Mucosa of descending colon (tissue), 3 donors: Measurements from ENCODE around the gene TRAPPC6A. TPM values are rescaled to one million over a fixed set of nuclear protein-coding genes. Genes with fewer than 3 reads are reported as not detected.

Source experiments
- ATAC-seq: fragments of 200-7000 bp; cut with Tn5 transposase; one replicate; pipeline ENCODE4 v1.9.1; 2020; ENCODE audit warnings: mild to moderate bottlenecking, moderate library complexity
- DNase-seq, 3 donors: peaks; one replicate each; pipeline ENCODE4 v3.0.0-alpha.2; 2020
- H3K36me3 ChIP-seq: fragments of 200-600 bp; one replicate; pipeline ENCODE4 v1.8.0; 2021; ENCODE audit warnings: low read depth, mild to moderate bottlenecking
- H3K4me1 ChIP-seq: fragments of 200-600 bp; one replicate; pipeline ENCODE4 v1.8.0; 2021; ENCODE audit warnings: low read depth, mild to moderate bottlenecking
- H3K4me3 ChIP-seq: fragments of 200-600 bp; one replicate; pipeline ENCODE4 v1.8.0; 2021; ENCODE audit warnings: mild to moderate bottlenecking
- H3K9me3 ChIP-seq: fragments of 200-600 bp; one replicate; pipeline ENCODE4 v1.8.0; 2021; ENCODE audit warnings: mild to moderate bottlenecking
- CTCF ChIP-seq: fragments of 200-600 bp; IDR thresholded peaks from one replicate; pipeline ENCODE4 v1.8.0; 2022; ENCODE audit warnings: antibody characterized with exemption, mild to moderate bottlenecking
- intact Hi-C, 2 donors: fragments of 100-400 bp; cut with DNase I in 1 of 2; cut with micrococcal nuclease in 1 of 2; formaldehyde crosslinking; loops; one replicate each; pipeline versions ENCODE4 v1.11.0 to v1.11.1; 2022; cut with DNase I, micrococcal nuclease
- total RNA-seq, 3 donors: library from RNA; stranded (reverse); fragmentation: NEBNext Ultra II Directional in 2 of 3; extraction: Animal tissue kit (Norgen Biotek cat#: 25700) in 2 of 3; gene quantifications; one replicate each; pipeline versions ENCODE4 v1.2.1 to v1.2.4, GENCODE V29; 2021 to 2023
- donor health status: DM: no; HTN: no; CAD: no; lungs with moderate emphysema.
- donor health status: DM: no; HTN: no; CAD: no.
- donor health status: DM: no; HTN: yes; CAD: no.

Gene TRAPPC6A
- total RNA-seq, 3 donors from 2014 or later, result 29.0 to 45.1 (median 37.4) TPM

GRCh38 chr19:45151320-45151719 lies 26.7 kb downstream of the TRAPPC6A start:
- Histone ChIP-seq H3K4me1 (peaks cover 31% of the 10 kb centered on the region), H3K4me3 (no peak overlapping the region), H3K9me3 (no peaks in the 10 kb centered on the region), H3K36me3 (no peaks in the 10 kb centered on the region)
- intact Hi-C loops, result no loop called here
- ATAC-seq (no peak), DNase-seq (no peak)
- TF ChIP-seq CTCF, result no peak

GRCh38 chr19:45150751-45151281 lies 27.2 kb downstream of the TRAPPC6A start:
- intact Hi-C loops, result no loop called here

GRCh38 chr19:45150180-45150579 lies 27.9 kb downstream of the TRAPPC6A start:
- ATAC-seq, result no peak
- Histone ChIP-seq H3K4me3 (no peak overlapping the region), H3K36me3 (no peaks in the 10 kb centered on the region), H3K4me1 (peaks cover 31% of the 10 kb centered on the region), H3K9me3 (no peaks in the 10 kb centered on the region)
- intact Hi-C loops, result no loop called here
- no peak for TF ChIP-seq CTCF
- DNase-seq, result no peak

More at GRCh38 chr19:45150751-45151281, 27.2 kb downstream of the TRAPPC6A start:
- no peak overlapping the region for H3K4me3 ChIP-seq
- no peaks in the 10 kb centered on the region for H3K36me3 ChIP-seq
- H3K9me3 ChIP-seq, result no peaks in the 10 kb centered on the region
- ATAC-seq (no peak), DNase-seq (no peak)
- TF ChIP-seq CTCF, result no peak
- H3K4me1 ChIP-seq, result peaks cover 31% of the 10 kb centered on the region

- peaks cover 28% of the 10 kb centered on the region for H3K4me1 ChIP-seq
- ATAC-seq (no peak), DNase-seq (no peak)
- no peaks in the 10 kb centered on the region for H3K9me3 ChIP-seq
- intact Hi-C loops, result no loop called here
- no peak overlapping the region for H3K4me3 ChIP-seq
- no peak for TF ChIP-seq CTCF
- H3K36me3 ChIP-seq, result no peaks in the 10 kb centered on the region
Measured at GRCh38 chr19:45149129-45149528, 28.9 kb downstream of the TRAPPC6A start.

- no peak overlapping the region for H3K4me3 ChIP-seq
- intact Hi-C loops, result no loop called here
- DNase-seq, result no peak
- H3K36me3 ChIP-seq, result no peaks in the 10 kb centered on the region
- H3K4me1 ChIP-seq, result peaks cover 17% of the 10 kb centered on the region
- TF ChIP-seq CTCF, result no peak
- H3K9me3 ChIP-seq, result no peaks in the 10 kb centered on the region
- ATAC-seq, result no peak
Measured at GRCh38 chr19:45147835-45148676, 30.0 kb downstream of the TRAPPC6A start.
